AG04449 (cell line): ENCODE data around the gene RUBCNL.
"Not testable (repeated sequence)": the region's sequence is repeated elsewhere in the genome, so short reads cannot be mapped to it uniquely, and the experiment has no call there.

Experiments
- CTCF ChIA-PET: fragments of 350-600 bp; formaldehyde crosslinking; extraction: SDS; loops from one replicate; lab custom pipeline; 2021; ENCODE audit warnings: antibody characterized with exemption; lab: Yijun Ruan, JAX
- POLR2A ChIA-PET: fragments of 400-600, 350-600 bp; formaldehyde crosslinking; extraction: SDS; loops from one replicate; lab custom pipeline; 2020; ENCODE audit warnings: antibody characterized with exemption, inconsistent platforms; lab: Yijun Ruan, JAX
- DNase-seq: peaks from one replicate; pipeline ENCODE4 v3.0.0-alpha.2; 2010; ENCODE audit warnings: low read depth, low spot score
- H3K4me3 ChIP-seq: 2 replicates; pipeline ENCODE4 v1.5.1; 2011; ENCODE audit warnings: low read depth, mild to moderate bottlenecking, control low read depth, low read length
- TF ChIP-seq, protein P1 (sequence below): IDR thresholded peaks from one replicate; pipeline ENCODE4 v1.5.1; 2011; ENCODE audit warnings: mild to moderate bottlenecking, moderate library complexity, low read length, control low read depth, inconsistent platforms; ENCODE audit not compliant: insufficient read depth; ENCODE audit errors: missing control alignments

The RUBCNL gene, protein sequence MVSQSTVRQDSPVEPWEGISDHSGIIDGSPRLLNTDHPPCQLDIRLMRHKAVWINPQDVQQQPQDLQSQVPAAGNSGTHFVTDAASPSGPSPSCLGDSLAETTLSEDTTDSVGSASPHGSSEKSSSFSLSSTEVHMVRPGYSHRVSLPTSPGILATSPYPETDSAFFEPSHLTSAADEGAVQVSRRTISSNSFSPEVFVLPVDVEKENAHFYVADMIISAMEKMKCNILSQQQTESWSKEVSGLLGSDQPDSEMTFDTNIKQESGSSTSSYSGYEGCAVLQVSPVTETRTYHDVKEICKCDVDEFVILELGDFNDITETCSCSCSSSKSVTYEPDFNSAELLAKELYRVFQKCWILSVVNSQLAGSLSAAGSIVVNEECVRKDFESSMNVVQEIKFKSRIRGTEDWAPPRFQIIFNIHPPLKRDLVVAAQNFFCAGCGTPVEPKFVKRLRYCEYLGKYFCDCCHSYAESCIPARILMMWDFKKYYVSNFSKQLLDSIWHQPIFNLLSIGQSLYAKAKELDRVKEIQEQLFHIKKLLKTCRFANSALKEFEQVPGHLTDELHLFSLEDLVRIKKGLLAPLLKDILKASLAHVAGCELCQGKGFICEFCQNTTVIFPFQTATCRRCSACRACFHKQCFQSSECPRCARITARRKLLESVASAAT

DNA sequence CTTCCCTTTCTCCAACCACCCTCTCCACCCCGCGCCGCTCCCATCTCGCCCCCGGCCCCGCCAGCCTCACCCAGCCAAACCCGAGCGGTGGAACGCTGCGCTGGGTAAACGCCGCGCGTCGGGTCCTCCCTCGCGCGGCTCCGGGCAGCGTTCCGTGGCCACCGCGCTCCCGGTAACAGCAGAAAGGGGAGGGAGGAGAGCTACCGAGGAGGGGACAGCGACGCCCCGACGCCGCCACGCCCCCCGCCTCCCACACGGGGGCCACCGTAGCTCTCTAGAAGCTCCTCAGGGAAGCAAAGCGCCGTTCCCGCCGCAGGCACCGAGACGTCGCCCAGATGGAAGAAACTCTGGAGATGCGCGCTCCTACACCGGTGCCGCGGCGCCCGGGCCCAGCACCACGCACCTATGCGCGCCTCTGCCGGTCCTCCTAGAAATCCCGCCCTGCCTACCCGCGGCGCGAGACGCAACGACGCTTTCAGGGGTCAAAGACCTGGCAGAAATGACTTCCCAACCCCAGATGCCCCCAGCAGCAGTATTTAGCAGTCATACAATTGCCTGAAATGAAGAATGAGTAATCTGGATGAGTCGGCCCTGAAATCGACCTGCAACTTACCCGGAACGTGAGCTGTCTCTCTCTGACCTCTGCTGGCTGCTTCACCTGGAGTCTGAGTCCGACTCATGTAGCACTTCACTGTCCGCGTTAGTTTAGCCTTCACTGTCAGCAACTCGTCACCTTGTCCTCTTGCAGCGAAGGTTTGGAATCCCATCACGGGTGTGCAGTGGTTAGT, at the start of gene RUBCNL:
RUBCNL (minus strand) TSS at position 189 of the 788 bp plus-strand sequence. CDS start 14,777 bp downstream, outside the sequence.
- CTCF ChIA-PET: interaction anchor here (1.1 kb wide), 1 partner anchor 9 kb away, joined by 3 read pairs; no protein-coding TSS in a partner anchor
- POLR2A ChIA-PET: interaction anchor here (0.7 kb wide), 1 partner anchor 53 kb away, joined by 3 read pairs; no protein-coding TSS in a partner anchor
- TF ChIP-seq, protein P1, sequence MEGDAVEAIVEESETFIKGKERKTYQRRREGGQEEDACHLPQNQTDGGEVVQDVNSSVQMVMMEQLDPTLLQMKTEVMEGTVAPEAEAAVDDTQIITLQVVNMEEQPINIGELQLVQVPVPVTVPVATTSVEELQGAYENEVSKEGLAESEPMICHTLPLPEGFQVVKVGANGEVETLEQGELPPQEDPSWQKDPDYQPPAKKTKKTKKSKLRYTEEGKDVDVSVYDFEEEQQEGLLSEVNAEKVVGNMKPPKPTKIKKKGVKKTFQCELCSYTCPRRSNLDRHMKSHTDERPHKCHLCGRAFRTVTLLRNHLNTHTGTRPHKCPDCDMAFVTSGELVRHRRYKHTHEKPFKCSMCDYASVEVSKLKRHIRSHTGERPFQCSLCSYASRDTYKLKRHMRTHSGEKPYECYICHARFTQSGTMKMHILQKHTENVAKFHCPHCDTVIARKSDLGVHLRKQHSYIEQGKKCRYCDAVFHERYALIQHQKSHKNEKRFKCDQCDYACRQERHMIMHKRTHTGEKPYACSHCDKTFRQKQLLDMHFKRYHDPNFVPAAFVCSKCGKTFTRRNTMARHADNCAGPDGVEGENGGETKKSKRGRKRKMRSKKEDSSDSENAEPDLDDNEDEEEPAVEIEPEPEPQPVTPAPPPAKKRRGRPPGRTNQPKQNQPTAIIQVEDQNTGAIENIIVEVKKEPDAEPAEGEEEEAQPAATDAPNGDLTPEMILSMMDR: no peak
- DNase-seq: no peak
- peak within 1 kb of the TSS; percentile 56 for H3K4me3 ChIP-seq

DNA sequence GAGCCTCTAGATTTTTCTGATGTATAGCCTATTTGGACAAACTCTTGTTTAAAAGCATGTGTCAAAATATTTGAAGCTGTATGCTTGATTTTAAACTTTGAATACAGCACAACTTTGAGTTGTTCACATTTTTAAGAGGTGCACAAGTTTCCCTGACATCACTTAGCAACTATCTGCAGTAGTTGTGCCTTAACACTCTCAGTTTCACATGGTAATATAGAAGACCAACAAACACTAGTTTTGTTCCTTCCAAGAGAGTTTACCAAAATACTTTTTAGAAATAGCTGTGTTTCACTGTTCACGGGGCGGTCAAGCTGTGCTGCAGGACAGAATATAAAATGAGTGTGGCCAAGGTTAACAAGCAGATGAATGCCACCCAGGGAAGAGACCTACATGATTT, 42.5 kb upstream of the RUBCNL start:
- H3K4me3 ChIP-seq, DNase-seq, POLR2A ChIA-PET, CTCF ChIA-PET: not testable (repeated sequence)

DNA sequence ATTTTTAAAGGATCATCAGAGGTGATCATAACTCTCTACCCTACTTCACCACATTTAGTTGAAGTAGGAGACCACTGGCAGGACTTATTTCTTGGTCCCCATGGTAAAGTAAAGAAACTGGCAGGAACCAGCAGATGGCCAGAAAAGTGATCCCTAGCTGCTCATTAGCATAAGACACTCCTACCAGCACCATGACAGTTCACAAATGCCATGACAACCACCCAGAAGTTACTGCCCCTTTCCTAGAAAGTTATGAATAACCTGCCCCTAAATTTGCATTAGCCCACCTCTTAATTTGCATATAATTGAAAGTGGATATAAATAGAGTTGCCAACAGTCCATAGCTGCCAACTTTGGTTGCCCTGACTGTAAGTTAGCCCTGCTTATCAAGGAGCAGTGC, 18.4 kb upstream of the RUBCNL start:
- ChIA-PET CTCF (no interaction called here), POLR2A (interaction anchor here (1.1 kb wide), 1 partner anchor 1064 kb away, joined by 3 read pairs; no protein-coding TSS in a partner anchor)
- no peak overlapping the region for H3K4me3 ChIP-seq
- DNase-seq: no peak
- TF ChIP-seq, protein P1: no peak

DNA sequence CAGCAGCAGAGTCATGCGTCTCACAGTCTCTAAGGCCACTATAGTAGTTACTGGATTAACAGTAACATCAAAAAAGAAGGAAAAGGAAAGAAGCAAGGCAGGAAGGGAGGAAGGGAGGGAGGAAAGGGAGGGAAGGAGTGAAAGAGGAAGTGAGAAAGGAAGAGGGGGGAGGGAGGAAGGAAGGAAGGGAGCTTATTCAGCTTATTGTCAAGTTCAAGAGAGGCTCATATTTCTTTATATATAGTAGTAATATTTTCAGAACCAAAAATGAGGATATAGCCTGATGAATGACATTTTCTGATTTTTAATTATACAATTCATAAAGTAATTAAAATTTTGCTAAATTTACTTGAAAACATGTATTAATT, 17.7 kb upstream of the RUBCNL start:
- ChIA-PET CTCF (no interaction called here), POLR2A (interaction anchor here (1.1 kb wide), 1 partner anchor 1063 kb away, joined by 3 read pairs; no protein-coding TSS in a partner anchor)
- H3K4me3 ChIP-seq: no peak overlapping the region

DNA sequence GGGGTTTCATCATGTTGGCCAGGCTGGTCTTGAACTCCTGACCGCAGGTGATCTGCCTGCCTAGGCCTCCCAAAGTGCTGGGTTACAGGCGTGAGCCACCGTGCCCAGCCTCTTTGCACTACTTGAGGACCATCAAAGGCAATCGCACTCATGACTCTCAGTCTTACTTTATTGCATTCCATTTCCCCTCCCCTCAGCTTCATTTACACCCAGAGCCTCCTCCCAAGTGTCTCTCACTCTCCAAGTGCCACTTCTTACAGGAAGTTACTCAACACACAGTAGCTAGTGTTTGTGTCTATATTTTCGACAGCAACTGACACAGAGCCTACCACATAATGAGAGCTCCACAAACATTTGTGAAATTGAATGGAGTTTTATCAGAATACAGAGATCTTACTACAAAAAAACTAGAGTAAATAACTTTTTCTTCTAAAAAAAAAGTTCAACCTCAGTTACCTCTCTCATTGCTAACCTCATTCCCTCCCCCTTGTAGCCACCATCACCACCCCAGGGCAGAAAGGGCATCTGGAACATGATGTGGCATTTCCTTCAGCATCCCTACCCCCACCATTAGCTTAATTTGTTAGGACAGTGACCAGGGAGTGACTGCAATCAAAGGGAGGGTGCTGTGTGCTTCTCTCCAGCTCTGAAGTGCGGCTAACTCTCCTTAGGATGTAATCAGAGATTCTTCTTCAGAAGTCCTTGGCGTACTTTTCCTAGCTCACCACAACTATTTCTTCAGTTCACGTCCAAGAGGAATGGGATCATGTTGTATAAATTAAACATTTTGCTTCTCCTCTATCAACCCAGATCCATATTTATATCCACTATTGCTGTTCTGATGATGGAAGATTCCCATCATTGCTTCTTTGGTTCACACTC, 17.0 kb upstream of the RUBCNL start:
- TF ChIP-seq, protein P1: no peak
- CTCF ChIA-PET: no interaction called here
- POLR2A ChIA-PET: interaction anchor here (1.1 kb wide), 1 partner anchor 1063 kb away, joined by 3 read pairs; no protein-coding TSS in a partner anchor
- DNase-seq: no peak
- no peak overlapping the region for H3K4me3 ChIP-seq

More for the DNA sequence above, 17.7 kb upstream of the RUBCNL start:
- DNase-seq: no peak
- TF ChIP-seq, protein P1: no peak

DNA sequence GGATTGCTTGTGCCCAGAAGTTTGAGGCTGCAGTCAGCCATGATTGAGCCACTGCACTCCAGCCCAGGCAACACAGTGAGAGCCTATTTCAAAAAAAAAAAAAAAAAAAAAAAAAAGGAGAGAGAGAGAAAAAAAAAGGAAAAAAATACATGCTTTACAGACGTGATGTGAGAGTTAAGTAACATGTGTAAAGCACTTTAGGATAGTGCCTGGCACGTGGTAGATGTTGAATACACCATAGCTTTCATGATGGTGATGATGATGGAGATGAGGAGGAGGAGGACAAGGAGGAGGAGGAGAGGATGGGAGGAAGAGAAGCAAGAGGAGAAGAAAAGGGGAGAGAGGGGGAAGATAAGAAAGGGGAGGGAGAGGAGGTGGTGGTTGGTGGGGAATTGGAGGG, 15.1 kb upstream of the RUBCNL start:
- no peak overlapping the region for H3K4me3 ChIP-seq
- TF ChIP-seq, protein P1: no peak
- ChIA-PET POLR2A (no interaction called here), CTCF (no interaction called here)
- DNase-seq: no peak
